OCI-LY1 (cell line): ENCODE data around the gene SKAP1.
"Not testable (repeated sequence)": the region's sequence is repeated elsewhere in the genome, so short reads cannot be mapped to it uniquely, and the experiment has no call there.

ENCODE experiments used
- H2AFZ ChIP-seq: fragments of 200-600 bp; sonication (generic), shearing (Covaris generic); 2 replicates; pipeline ENCODE4 v1.6.0; 2014; ENCODE audit warnings: antibody characterized with exemption, mild to moderate bottlenecking, low read length
- H3F3A ChIP-seq: fragments of 200-600 bp; sonication (generic), shearing (Covaris generic); 2 replicates; pipeline ENCODE4 v1.6.0; 2014; ENCODE audit warnings: mild to moderate bottlenecking, antibody characterized with exemption, low read length, moderate library complexity; ENCODE audit not compliant: insufficient read depth
- H3K27ac ChIP-seq: fragments of 200-600 bp; sonication (generic); 2 replicates; pipeline ENCODE4 v1.5.1; 2014; ENCODE audit warnings: low read length, mixed run types, mild to moderate bottlenecking, low read depth; ENCODE audit not compliant: poor library complexity, severe bottlenecking
- H3K27me3 ChIP-seq: fragments of 200-600 bp; sonication (generic); 2 replicates; pipeline ENCODE4 v1.6.0; 2014; ENCODE audit warnings: antibody characterized with exemption, mild to moderate bottlenecking, low read length, moderate library complexity; ENCODE audit not compliant: insufficient read depth
- H3K36me3 ChIP-seq: fragments of 200-600 bp; sonication (generic); 2 replicates; pipeline ENCODE4 v1.6.1; 2014; ENCODE audit warnings: mild to moderate bottlenecking, antibody characterized with exemption, low read length, moderate library complexity, mixed read lengths; ENCODE audit not compliant: insufficient read depth
- H3K4me1 ChIP-seq: fragments of 200-600 bp; sonication (generic); 2 replicates; pipeline ENCODE4 v1.5.1; 2014; ENCODE audit warnings: mild to moderate bottlenecking, low read length, moderate library complexity; ENCODE audit not compliant: insufficient read depth, severe bottlenecking
- H3K4me2 ChIP-seq: fragments of 200-600 bp; sonication (generic), shearing (Covaris generic); 2 replicates; pipeline ENCODE4 v1.6.1; 2014; ENCODE audit warnings: low read length
- H3K4me3 ChIP-seq: fragments of 200-600 bp; sonication (generic); 2 replicates; pipeline ENCODE4 v1.5.1; 2014; ENCODE audit warnings: low read length, low read depth, mild to moderate bottlenecking, mixed read lengths; ENCODE audit not compliant: poor library complexity, severe bottlenecking
- H3K79me2 ChIP-seq: fragments of 200-600 bp; shearing (Covaris generic); 2 replicates; pipeline ENCODE4 v1.6.1; 2016; ENCODE audit warnings: mixed run types, low read length, mixed read lengths; ENCODE audit not compliant: insufficient read depth
- H3K9ac ChIP-seq: fragments of 200-600 bp; sonication (generic), shearing (Covaris generic); 2 replicates; pipeline ENCODE4 v1.6.1; 2014; ENCODE audit warnings: mild to moderate bottlenecking, low read length, mixed read lengths
- H3K9me2 ChIP-seq: fragments of 200-600 bp; sonication (generic), shearing (Covaris generic); 2 replicates; pipeline ENCODE4 v1.6.1; 2014; ENCODE audit warnings: low read depth, mild to moderate bottlenecking, low read length, mixed read lengths
- H3K9me3 ChIP-seq: fragments of 200-600 bp; shearing (Covaris generic); 2 replicates; pipeline ENCODE4 v1.6.1; 2014; ENCODE audit warnings: low read length, mixed read lengths
- H4K20me1 ChIP-seq: fragments of 200-600 bp; sonication (generic), shearing (Covaris generic); 2 replicates; pipeline ENCODE4 v1.6.0; 2016; ENCODE audit warnings: mild to moderate bottlenecking, low read length; ENCODE audit not compliant: insufficient read depth
- CTCF ChIP-seq: fragments of 200-600 bp; sonication (generic), shearing (Covaris generic); IDR thresholded peaks from 2 replicates; pipeline ENCODE4 v1.5.1; 2017; ENCODE audit warnings: mild to moderate bottlenecking, antibody characterized with exemption, low read length, moderate library complexity, mixed read lengths
- EZH2 ChIP-seq: fragments of 200-600 bp; sonication (generic), shearing (Covaris generic); IDR thresholded peaks from 2 replicates; pipeline ENCODE4 v1.8.0; 2017; ENCODE audit warnings: borderline replicate concordance, mixed run types, mild to moderate bottlenecking, antibody characterized with exemption, low read length, moderate library complexity, mixed read lengths

SKAP1 gene

GRCh38 chr17:48250949-48251348 lies 179.1 kb downstream of the SKAP1 start:
- H3K36me3 ChIP-seq = no peaks in the 10 kb centered on the region
- TF ChIP-seq CTCF = no peak
- TF ChIP-seq EZH2 = no peak
- H3K79me2 ChIP-seq = no peaks in the 10 kb centered on the region
- no peaks in the 10 kb centered on the region for H4K20me1 ChIP-seq
- H3F3A ChIP-seq = no peaks in the 10 kb centered on the region
- H3K4me1 ChIP-seq = no peaks in the 10 kb centered on the region
- no peak overlapping the region for H2AFZ ChIP-seq
- no peak overlapping the region for H3K4me2 ChIP-seq
- no peaks in the 10 kb centered on the region; the same call in 1 of the 2 replicates for H3K27me3 ChIP-seq
- no peak overlapping the region for H3K9ac ChIP-seq
- no peaks in the 10 kb centered on the region for H3K9me3 ChIP-seq
- H3K27ac ChIP-seq = no peak overlapping the region
- H3K9me2 ChIP-seq = no peaks in the 10 kb centered on the region
- H3K4me3 ChIP-seq = no peak overlapping the region

- not testable (repeated sequence) for H3K36me3 ChIP-seq, H4K20me1 ChIP-seq, H3K27me3 ChIP-seq, H3K27ac ChIP-seq, H3K79me2 ChIP-seq, H3K4me1 ChIP-seq, H3K4me3 ChIP-seq, H3K9me2 ChIP-seq, H3F3A ChIP-seq, H2AFZ ChIP-seq, H3K9ac ChIP-seq, H3K9me3 ChIP-seq, H3K4me2 ChIP-seq
These were observed 180.0 kb downstream of the SKAP1 start for GRCh38 chr17:48250059-48250458.

- Histone ChIP-seq H3K36me3 (no peaks in the 10 kb centered on the region), H4K20me1 (no peaks in the 10 kb centered on the region), H3K9me3 (no peaks in the 10 kb centered on the region), H2AFZ (no peak overlapping the region), H3K27me3 (no peaks in the 10 kb centered on the region; the same call in 1 of the 2 replicates), H3K9ac (no peak overlapping the region), H3K4me3 (no peak overlapping the region), H3F3A (no peaks in the 10 kb centered on the region), H3K4me1 (no peaks in the 10 kb centered on the region), H3K9me2 (no peaks in the 10 kb centered on the region), H3K27ac (no peak overlapping the region), H3K79me2 (no peaks in the 10 kb centered on the region), H3K4me2 (no peak overlapping the region)
- TF ChIP-seq CTCF = no peak
- TF ChIP-seq EZH2 = no peak
These were observed 182.4 kb downstream of the SKAP1 start for GRCh38 chr17:48247603-48248002.

- H4K20me1 ChIP-seq = no peaks in the 10 kb centered on the region
- H3K9ac ChIP-seq = no peak overlapping the region
- no peaks in the 10 kb centered on the region for H3K9me3 ChIP-seq
- H3K27ac ChIP-seq = no peak overlapping the region
- H3K79me2 ChIP-seq = no peaks in the 10 kb centered on the region
- H3K4me2 ChIP-seq = no peak overlapping the region
- H3K4me3 ChIP-seq = no peak overlapping the region
- no peaks in the 10 kb centered on the region for H3F3A ChIP-seq
- H3K4me1 ChIP-seq = no peaks in the 10 kb centered on the region
- H2AFZ ChIP-seq = no peak overlapping the region
- H3K9me2 ChIP-seq = no peaks in the 10 kb centered on the region
- no peaks in the 10 kb centered on the region for H3K36me3 ChIP-seq
- TF ChIP-seq CTCF = no peak
- TF ChIP-seq EZH2 = no peak
- peaks cover 5% of the 10 kb centered on the region; the same call in 1 of the 2 replicates for H3K27me3 ChIP-seq
These were observed 183.0 kb downstream of the SKAP1 start for GRCh38 chr17:48247038-48247437.
